ENCODE data around the gene PARD3B.

The PARD3B gene

GRCh38 chr2:204591225-204591624, 46.0 kb downstream of the PARD3B start:
- H3K4me3 ChIP-seq (ENCODE audit: low read depth, low read length), result no peak overlapping the region
- no peak overlapping the region for H3K27ac ChIP-seq (ENCODE audit: low read depth, low read length)
- H3K9ac ChIP-seq (ENCODE audit: low read depth, low read length), result no peak overlapping the region
- H3K4me1 ChIP-seq (ENCODE audit: control insufficient read depth, insufficient read depth, low read length), result peaks cover 4% of the 10 kb centered on the region; the same call in 1 of the 2 replicates
- H3K27me3 ChIP-seq (ENCODE audit: control insufficient read depth, insufficient read depth, low read length), result no peaks in the 10 kb centered on the region
- H3K9me3 ChIP-seq (ENCODE audit: control insufficient read depth, insufficient read depth, low read length), result no peaks in the 10 kb centered on the region
- no peaks in the 10 kb centered on the region for H3K36me3 ChIP-seq (ENCODE audit: control insufficient read depth, insufficient read depth, low read length)

GRCh38 chr2:204604061-204604460, 58.8 kb downstream of the PARD3B start:
- Histone ChIP-seq H3K4me1 (ENCODE audit: control insufficient read depth, insufficient read depth, low read length) (peaks cover 6% of the 10 kb centered on the region), H3K27ac (ENCODE audit: low read depth, low read length) (no peak overlapping the region), H3K27me3 (ENCODE audit: control insufficient read depth, insufficient read depth, low read length) (no peaks in the 10 kb centered on the region), H3K9ac (ENCODE audit: low read depth, low read length) (no peak overlapping the region), H3K4me3 (ENCODE audit: low read depth, low read length) (no peak overlapping the region), H3K36me3 (ENCODE audit: control insufficient read depth, insufficient read depth, low read length) (no peaks in the 10 kb centered on the region), H3K9me3 (ENCODE audit: control insufficient read depth, insufficient read depth, low read length) (no peaks in the 10 kb centered on the region; the same call in 1 of the 2 replicates)

- Histone ChIP-seq H3K27ac (ENCODE audit: low read depth, low read length) (no peak overlapping the region), H3K4me1 (ENCODE audit: control insufficient read depth, insufficient read depth, low read length) (no peaks in the 10 kb centered on the region), H3K9me3 (ENCODE audit: control insufficient read depth, insufficient read depth, low read length) (no peaks in the 10 kb centered on the region), H3K27me3 (ENCODE audit: control insufficient read depth, insufficient read depth, low read length) (no peaks in the 10 kb centered on the region), H3K9ac (ENCODE audit: low read depth, low read length) (no peak overlapping the region), H3K36me3 (ENCODE audit: control insufficient read depth, insufficient read depth, low read length) (no peaks in the 10 kb centered on the region), H3K4me3 (ENCODE audit: low read depth, low read length) (no peak overlapping the region)
Measured at GRCh38 chr2:204608237-204608939, 63.1 kb downstream of the PARD3B start.

- Histone ChIP-seq H3K27me3 (ENCODE audit: control insufficient read depth, insufficient read depth, low read length) (no peaks in the 10 kb centered on the region), H3K27ac (ENCODE audit: low read depth, low read length) (no peak overlapping the region), H3K9me3 (ENCODE audit: control insufficient read depth, insufficient read depth, low read length) (no peaks in the 10 kb centered on the region), H3K4me3 (ENCODE audit: low read depth, low read length) (no peak overlapping the region), H3K36me3 (ENCODE audit: control insufficient read depth, insufficient read depth, low read length) (no peaks in the 10 kb centered on the region), H3K9ac (ENCODE audit: low read depth, low read length) (no peak overlapping the region), H3K4me1 (ENCODE audit: control insufficient read depth, insufficient read depth, low read length) (no peaks in the 10 kb centered on the region)
Measured at GRCh38 chr2:204611017-204611631, 65.8 kb downstream of the PARD3B start.

- Histone ChIP-seq H3K4me1 (ENCODE audit: control insufficient read depth, insufficient read depth, low read length) (no peaks in the 10 kb centered on the region), H3K27me3 (ENCODE audit: control insufficient read depth, insufficient read depth, low read length) (no peaks in the 10 kb centered on the region), H3K9me3 (ENCODE audit: control insufficient read depth, insufficient read depth, low read length) (no peaks in the 10 kb centered on the region), H3K4me3 (ENCODE audit: low read depth, low read length) (no peak overlapping the region), H3K27ac (ENCODE audit: low read depth, low read length) (no peak overlapping the region), H3K36me3 (ENCODE audit: control insufficient read depth, insufficient read depth, low read length) (no peaks in the 10 kb centered on the region), H3K9ac (ENCODE audit: low read depth, low read length) (no peak overlapping the region)
Measured at GRCh38 chr2:204611764-204612163, 66.5 kb downstream of the PARD3B start.

- Histone ChIP-seq H3K27ac (ENCODE audit: low read depth, low read length) (no peak overlapping the region), H3K4me1 (ENCODE audit: control insufficient read depth, insufficient read depth, low read length) (no peaks in the 10 kb centered on the region), H3K9me3 (ENCODE audit: control insufficient read depth, insufficient read depth, low read length) (no peaks in the 10 kb centered on the region), H3K4me3 (ENCODE audit: low read depth, low read length) (no peak overlapping the region), H3K9ac (ENCODE audit: low read depth, low read length) (no peak overlapping the region), H3K36me3 (ENCODE audit: control insufficient read depth, insufficient read depth, low read length) (no peaks in the 10 kb centered on the region), H3K27me3 (ENCODE audit: control insufficient read depth, insufficient read depth, low read length) (no peaks in the 10 kb centered on the region)
Measured at GRCh38 chr2:204613635-204614034, 68.4 kb downstream of the PARD3B start.

GRCh38 chr2:204615456-204615855, 70.2 kb downstream of the PARD3B start:
- no peaks in the 10 kb centered on the region for H3K27me3 ChIP-seq (ENCODE audit: control insufficient read depth, insufficient read depth, low read length)
- H3K9ac ChIP-seq (ENCODE audit: low read depth, low read length), result no peak overlapping the region
- no peaks in the 10 kb centered on the region for H3K4me1 ChIP-seq (ENCODE audit: control insufficient read depth, insufficient read depth, low read length)
- no peaks in the 10 kb centered on the region for H3K36me3 ChIP-seq (ENCODE audit: control insufficient read depth, insufficient read depth, low read length)
- H3K27ac ChIP-seq (ENCODE audit: low read depth, low read length), result no peak overlapping the region
- no peak overlapping the region for H3K4me3 ChIP-seq (ENCODE audit: low read depth, low read length)
- no peaks in the 10 kb centered on the region for H3K9me3 ChIP-seq (ENCODE audit: control insufficient read depth, insufficient read depth, low read length)

- Histone ChIP-seq H3K4me3 (ENCODE audit: low read depth, low read length) (no peak overlapping the region), H3K9me3 (ENCODE audit: control insufficient read depth, insufficient read depth, low read length) (no peaks in the 10 kb centered on the region), H3K27me3 (ENCODE audit: control insufficient read depth, insufficient read depth, low read length) (no peaks in the 10 kb centered on the region), H3K36me3 (ENCODE audit: control insufficient read depth, insufficient read depth, low read length) (no peaks in the 10 kb centered on the region), H3K4me1 (ENCODE audit: control insufficient read depth, insufficient read depth, low read length) (no peaks in the 10 kb centered on the region), H3K27ac (ENCODE audit: low read depth, low read length) (no peak overlapping the region), H3K9ac (ENCODE audit: low read depth, low read length) (no peak overlapping the region)
Measured at GRCh38 chr2:204625135-204625534, 79.9 kb downstream of the PARD3B start.

GRCh38 chr2:204628926-204629712, 83.8 kb downstream of the PARD3B start:
- Histone ChIP-seq H3K27ac (ENCODE audit: low read depth, low read length) (no peak overlapping the region), H3K9ac (ENCODE audit: low read depth, low read length) (no peak overlapping the region), H3K4me3 (ENCODE audit: low read depth, low read length) (no peak overlapping the region), H3K4me1 (ENCODE audit: control insufficient read depth, insufficient read depth, low read length) (no peaks in the 10 kb centered on the region), H3K36me3 (ENCODE audit: control insufficient read depth, insufficient read depth, low read length) (no peaks in the 10 kb centered on the region), H3K9me3 (ENCODE audit: control insufficient read depth, insufficient read depth, low read length) (no peaks in the 10 kb centered on the region), H3K27me3 (ENCODE audit: control insufficient read depth, insufficient read depth, low read length) (no peaks in the 10 kb centered on the region)

- Histone ChIP-seq H3K27ac (ENCODE audit: low read depth, low read length) (no peak overlapping the region), H3K9me3 (ENCODE audit: control insufficient read depth, insufficient read depth, low read length) (no peaks in the 10 kb centered on the region), H3K27me3 (ENCODE audit: control insufficient read depth, insufficient read depth, low read length) (no peaks in the 10 kb centered on the region), H3K4me1 (ENCODE audit: control insufficient read depth, insufficient read depth, low read length) (no peaks in the 10 kb centered on the region), H3K36me3 (ENCODE audit: control insufficient read depth, insufficient read depth, low read length) (no peaks in the 10 kb centered on the region), H3K9ac (ENCODE audit: low read depth, low read length) (no peak overlapping the region), H3K4me3 (ENCODE audit: low read depth, low read length) (no peak overlapping the region)
Measured at GRCh38 chr2:204632410-204632809, 87.1 kb downstream of the PARD3B start.

- no peaks in the 10 kb centered on the region for H3K4me1 ChIP-seq (ENCODE audit: control insufficient read depth, insufficient read depth, low read length)
- no peaks in the 10 kb centered on the region for H3K9me3 ChIP-seq (ENCODE audit: control insufficient read depth, insufficient read depth, low read length)
- no peak overlapping the region for H3K27ac ChIP-seq (ENCODE audit: low read depth, low read length)
- no peak overlapping the region for H3K9ac ChIP-seq (ENCODE audit: low read depth, low read length)
- no peaks in the 10 kb centered on the region for H3K27me3 ChIP-seq (ENCODE audit: control insufficient read depth, insufficient read depth, low read length)
- H3K36me3 ChIP-seq (ENCODE audit: control insufficient read depth, insufficient read depth, low read length), result no peaks in the 10 kb centered on the region
- no peak overlapping the region for H3K4me3 ChIP-seq (ENCODE audit: low read depth, low read length)
Measured at GRCh38 chr2:204634564-204634963, 89.3 kb downstream of the PARD3B start.

Data from HUES48 (cell line).